OCI-M2 (cell line): ENCODE measurements around the gene HCRT.
"Not testable (repeated sequence)": the region's sequence is repeated elsewhere in the genome, so short reads cannot be mapped to it uniquely, and the experiment has no call there.

Source experiments
- DNase-seq: peaks from one replicate; lab custom pipeline; 2025; ENCODE audit not compliant: unreplicated experiment; lab: John Stamatoyannopoulos, UW

The HCRT gene

DNA sequence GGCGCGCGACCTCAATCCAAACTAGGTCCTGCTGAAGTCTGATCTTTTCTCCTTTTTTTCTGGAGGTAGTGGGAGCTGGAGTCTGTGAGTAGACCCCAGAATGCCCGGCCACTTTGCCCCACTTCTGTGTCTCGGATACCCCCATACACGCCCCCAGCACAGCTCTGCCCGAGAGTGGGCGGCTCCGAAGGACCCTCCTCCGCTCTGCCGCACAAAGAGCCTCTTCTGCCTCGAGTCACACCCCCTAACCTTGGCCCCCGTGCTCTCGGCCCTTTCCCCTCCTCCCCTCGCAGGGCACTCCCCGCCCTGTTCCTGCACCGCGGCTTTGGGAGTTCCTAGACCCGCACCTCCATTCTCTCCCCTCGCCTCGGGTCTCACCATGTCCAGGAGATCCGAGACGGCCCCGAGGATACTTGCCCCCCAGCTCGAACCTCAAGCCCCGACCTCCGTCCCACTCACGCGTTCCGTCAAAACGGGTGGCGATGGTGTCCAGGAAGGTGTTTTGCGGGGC lies 4.8 kb downstream of the HCRT start:
- DNase-seq, result no peak

DNA sequence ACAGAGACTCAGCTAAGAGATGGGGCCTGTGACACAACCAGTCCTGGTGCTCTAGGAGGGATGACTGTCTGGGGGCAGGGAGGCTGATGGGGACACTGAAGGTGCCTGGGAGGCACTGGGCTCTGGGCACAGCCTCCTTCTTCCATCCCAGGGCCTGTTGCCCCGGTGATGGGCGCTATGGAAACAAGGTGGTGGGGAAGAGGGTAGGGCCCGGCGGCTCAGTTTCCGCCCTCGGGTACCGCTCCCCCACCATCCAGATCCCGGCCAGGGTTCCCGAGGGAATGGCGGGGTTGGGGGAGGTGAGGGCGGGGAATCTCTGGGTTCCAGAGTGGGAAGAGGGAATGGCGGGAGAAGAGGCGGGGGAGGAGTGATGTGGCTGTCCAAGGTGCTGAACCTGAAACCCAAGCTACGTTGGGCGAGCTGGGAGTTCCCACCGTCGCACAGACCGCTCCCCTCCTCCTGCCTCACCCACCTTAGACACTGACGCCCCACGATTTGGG lies 5.3 kb downstream of the HCRT start:
- no peak for DNase-seq

DNA sequence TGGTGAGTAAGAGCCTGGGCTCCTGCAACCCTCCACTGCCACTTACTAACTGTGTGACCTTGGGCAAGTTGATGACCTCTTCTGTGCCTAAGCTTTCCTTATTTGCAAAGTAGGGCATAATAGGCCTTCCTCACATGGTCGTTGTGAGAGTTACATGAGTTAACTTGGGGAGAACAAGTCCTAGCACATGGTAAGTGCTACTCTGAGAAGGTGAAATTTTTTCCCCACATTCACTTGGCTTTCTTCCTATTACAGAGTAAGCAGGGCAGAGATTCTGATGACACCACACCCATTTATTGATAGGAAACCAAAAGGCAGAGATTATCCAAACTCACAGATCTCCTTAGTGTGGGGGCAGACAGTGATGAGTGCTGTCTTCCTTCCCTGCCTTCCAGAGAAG lies 5.9 kb downstream of the HCRT start:
- DNase-seq, result no peak

DNA sequence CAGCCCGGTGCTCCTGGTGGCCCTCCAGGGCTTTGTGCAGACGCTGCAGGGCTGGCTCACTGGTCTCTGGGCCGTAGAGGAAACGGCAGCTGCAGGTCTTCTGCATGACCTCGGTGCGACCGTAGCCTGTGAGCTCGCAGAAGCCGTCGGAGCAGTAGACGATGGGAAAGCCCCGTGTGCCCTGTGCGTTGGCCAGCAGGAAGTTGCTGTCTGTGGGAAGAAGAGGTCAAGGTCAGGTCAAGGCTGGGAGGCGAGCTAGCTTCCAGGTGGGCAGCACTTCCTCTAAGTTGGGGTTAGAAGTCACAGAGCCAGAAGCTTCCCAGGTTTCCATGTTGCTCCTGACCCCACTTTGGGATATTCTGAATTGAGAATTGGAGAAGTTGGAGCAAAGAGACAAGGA lies 6.4 kb downstream of the HCRT start:
- no peak for DNase-seq

DNA sequence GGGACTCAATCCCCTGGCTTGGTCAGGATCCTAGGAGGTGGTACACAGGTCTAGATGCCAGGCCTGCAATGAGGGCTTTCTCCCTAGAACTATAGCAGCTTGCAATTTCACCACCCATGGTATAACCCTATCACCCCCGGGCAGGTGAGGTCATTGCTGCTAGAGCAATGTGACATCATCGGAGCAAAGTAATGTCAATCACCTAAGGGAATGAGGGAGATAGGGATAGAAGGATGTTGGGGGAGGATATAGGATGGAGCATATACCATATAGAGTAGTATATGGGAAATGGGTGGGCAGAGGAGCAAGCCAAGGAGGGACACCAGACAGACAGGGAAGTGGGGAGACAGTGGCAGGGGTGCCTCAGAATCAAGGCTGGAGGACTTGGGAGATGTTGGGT lies 7.6 kb downstream of the HCRT start:
- DNase-seq, result no peak

DNA sequence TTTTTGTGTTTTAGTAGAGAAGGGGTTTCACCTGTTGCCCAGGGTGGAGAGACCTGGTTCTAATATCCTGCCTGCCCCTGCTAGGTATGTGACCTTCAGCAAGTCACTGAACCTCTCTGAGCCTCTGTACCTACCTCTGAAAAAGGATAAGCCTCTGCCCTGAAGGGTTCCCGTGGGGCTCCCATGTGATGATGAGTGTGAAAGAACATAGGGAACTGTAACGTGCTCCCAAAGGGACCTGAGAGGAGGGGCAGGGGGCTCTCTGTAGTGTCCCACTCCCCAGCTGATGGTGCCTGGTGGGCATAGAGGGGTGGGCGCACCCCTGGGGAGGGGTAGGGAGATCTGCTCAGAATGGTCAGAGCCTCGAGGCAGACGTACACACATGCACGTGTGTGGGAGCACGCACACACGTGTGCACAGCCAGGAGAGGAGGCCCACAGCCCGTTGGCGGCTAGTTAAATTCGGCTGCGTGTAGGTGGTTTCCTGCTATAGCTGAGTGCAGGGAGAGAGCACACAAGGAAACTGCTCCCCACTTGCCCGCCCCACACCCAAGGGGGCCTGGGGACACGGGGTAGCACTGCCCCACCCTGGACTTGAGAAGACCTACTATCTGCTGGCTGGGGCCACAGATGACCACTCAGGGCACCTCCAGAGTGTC lies 11.0 kb downstream of the HCRT start:
- DNase-seq, result no peak

DNA sequence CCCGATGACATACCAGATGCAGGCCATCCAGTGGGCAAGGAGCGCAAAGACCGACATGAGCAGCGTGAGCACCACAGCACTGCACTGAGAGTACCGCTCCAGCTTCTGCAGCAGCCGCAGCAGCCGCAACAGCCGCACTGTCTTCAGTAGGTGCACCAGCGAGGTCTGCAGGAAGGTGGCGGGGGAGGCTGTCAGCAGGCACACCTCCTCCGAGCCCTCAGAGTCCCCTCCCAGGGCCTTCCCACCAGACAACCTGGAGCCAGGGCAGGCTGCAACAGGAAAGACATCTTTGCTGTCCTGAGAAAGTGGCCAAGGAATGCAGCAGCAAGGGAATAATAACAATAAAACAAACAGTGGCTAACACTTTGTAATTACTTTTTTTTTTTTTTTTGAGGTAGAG lies 13.4 kb downstream of the HCRT start:
- DNase-seq, result no peak

DNA sequence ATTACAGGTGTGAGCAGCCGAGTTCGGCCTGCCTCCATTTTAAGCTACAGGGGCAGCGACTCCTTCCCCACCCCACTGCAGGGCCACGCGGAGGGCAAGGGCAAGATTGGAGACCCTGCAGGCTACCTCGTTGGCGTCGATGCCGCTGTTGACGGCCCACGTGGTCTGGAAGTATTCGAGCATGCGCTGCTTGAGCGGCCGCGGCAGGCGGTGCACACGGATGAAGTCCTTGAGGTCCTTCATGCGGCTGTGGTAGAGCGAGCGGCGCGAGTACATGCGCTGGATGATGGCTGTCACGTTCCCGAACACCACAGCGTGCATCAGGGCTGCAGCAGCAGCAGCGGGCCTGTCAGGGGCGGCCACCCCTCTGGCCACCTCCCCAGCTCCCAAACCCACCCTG lies 15.9 kb downstream of the HCRT start:
- DNase-seq, result no peak

DNA sequence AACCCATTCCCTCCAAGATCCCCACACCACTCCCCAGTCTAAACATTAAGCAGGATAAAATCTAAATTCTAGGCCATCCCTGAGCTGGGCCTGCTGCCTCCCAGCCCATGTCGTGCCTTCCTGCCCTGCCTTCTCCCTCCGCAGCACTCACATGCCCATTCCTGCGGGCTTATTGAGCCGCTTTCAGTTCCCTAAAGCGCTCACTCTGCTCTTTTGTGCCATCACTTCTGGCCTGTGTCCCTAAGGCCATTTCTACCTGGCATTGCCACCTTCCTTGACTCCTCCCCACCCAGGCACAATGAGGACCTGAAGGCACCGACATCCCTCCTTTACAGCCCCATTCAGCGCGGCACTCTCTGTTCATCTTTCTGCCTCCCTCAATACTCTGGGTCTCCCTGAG lies 17.4 kb downstream of the HCRT start:
- no peak for DNase-seq

DNA sequence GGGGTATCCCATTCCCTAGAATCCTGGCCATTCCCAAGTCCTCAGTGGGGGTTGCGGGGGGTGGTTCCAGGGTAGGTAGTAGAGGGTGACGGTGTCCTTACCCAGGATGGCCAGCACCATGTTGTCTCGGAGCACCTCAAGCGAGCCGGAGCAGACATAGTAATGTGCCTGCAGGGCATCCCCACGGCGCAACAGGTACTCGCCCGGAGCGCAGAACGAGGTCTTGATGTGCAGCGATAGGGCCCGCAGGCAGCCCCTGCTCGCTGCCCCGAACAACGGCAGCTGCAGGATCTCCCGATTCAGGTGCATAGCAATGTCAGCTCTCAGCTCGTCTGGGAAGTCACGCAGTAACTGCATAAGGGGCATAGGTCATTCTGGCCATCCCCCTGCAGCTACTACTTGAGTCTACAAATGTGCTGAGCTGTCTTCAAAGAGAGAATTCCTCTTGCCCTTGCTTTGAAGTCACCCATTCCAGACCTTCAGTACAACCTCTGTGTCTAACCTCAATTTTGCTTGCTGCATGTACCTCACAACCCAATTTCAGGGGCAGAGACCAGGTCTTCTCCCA lies 19.0 kb downstream of the HCRT start:
- no peak for DNase-seq

DNA sequence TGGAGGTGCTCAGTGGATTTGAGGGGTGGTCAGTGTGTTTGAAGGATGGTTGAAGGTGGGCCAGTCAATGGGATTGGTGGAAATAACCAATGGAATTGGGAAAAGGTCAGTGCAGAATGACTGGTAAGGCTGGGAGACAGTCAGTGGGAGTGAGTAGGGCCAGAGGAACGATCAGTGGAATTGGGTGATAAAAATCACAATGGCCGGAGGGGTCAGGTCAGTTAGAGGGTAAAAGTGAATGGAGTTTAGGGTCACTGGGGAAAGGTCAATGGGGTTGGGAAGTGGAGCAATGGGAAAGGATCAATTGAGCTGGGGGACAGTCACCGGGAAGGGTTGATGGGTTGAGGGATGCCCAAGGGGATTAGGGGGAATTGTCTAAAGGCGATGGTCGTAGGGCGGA lies 19.5 kb downstream of the HCRT start:
- no peak for DNase-seq

DNA sequence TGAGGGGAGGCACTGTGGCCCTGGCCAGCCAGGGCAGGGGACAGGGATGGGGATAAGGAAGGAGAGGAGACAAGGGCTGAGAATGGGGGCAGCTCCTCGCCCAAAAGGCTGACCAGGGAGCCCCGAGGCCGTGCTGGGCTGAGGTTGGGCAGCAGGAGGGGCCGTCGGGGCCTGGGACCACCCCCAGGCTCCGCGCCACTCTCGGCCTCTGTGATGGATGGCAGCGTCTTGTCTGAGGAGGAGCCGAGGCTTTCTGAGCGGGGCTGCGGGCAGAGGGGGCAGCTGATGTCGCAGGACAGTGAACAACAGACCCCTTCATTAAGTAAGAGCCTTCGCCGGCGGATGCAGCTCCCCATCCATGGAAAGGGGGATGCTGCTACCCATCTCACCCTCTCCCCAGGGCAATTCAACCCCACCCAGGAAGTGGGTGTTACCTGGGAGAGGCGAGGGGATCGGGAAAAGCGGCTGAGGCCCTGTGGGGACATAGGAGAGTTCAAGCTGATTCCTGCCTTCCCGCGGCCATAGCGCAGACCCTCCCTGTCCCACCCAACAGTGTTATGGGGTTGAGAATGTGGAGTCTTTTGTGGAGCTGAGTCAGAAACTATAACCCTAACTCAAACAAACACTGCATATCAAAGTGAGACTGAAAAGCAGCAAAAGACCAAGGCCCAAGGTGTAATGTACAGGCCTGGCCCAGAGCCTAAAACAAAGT lies 21.4 kb downstream of the HCRT start:
- DNase-seq, result no peak

DNA sequence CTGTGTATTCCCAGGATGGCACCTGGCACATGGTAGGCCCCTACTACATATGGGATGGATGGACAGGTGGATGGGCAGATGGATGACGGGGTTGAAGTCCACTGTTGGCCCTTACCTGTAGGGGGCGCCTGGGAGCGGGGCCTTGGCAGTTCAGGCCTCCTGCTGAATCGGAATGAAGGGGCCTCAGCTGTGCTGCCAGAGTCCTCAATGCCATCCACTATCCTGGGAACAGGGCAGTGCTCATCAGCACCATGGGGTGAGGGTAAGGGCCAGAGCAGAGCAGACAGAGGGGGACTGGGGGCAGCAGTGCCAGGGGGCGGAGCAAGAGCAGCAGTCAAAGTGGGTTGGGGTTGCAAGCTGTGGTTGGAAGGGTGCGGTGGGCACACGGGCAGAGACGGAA lies 22.1 kb downstream of the HCRT start:
- no peak for DNase-seq

DNA sequence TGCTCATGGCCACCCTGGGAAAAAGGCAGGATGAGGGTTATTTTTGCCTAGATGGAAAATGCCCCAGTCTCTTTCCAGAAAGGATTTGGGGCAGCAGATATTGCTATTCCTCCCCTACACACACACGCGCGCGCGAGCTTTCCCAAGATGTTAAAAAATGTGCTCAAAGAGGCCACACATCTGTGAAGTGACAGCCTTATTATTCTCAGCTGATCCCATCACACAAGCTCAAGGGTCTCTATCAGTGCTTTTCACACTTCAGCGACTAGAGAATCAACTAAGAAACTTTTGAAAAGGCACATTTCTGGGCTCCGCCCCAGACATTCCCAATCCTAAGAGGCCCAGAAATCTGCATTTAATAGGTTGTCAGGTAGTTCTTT lies 24.7 kb downstream of the HCRT start:
- DNase-seq, result no peak

DNA sequence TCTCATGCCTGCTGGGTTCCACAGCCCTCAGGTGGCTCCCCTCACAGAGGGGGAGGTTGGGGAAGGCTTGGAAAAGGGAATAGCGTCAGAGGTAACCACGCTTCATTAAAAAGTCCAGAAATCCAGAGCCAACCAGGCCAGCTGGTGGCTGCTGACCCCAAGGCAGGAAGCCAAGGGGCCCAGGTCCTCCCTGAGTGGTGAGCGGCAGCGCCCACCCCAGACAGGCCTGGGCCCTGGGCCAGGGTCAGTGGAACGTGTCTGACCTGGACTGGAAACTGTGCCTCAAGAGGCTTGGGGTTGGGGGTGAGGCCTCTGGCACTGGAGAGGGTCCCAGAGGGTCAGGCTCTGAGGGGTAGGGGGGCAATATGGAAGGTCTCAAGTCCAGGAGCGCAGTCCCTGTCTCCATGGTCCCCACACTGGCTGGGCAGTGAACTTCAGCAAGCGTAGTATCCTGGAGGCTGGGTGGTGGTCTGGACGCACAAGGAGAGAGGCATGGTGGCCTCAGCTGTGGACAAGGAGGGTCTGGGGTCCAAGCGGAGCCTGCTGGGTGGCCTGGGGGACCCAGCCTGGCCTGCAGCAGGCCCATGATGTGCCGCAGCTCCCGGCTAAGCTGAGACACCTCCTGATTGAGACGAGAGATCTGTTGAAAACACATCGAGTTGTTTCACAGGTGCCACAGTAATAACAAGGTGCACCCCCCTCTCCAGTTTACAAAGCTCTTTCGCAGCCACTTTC lies 25.3 kb downstream of the HCRT start:
- no peak for DNase-seq

DNA sequence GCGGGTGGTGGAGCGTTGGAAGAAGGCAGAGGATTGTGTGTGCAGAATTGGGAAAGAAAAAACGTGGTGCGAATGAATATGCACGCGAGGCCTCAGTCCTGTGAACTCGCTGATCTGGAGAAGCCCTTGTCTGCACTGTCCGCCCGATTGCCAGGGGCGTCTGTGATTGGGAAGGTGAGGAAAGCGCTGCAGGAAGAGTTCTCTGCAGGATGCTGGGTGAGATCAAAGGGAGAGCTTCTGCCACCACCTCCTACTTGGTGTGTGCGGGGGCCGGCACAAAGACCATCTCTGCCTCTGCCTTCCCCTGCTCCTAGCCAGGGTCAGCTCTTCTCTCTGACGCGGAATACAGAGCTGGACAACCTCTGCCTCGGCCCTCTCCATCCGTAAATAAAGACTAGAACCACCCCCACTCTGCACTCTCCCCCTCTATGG lies 29.6 kb downstream of the HCRT start:
- no peak for DNase-seq

DNA sequence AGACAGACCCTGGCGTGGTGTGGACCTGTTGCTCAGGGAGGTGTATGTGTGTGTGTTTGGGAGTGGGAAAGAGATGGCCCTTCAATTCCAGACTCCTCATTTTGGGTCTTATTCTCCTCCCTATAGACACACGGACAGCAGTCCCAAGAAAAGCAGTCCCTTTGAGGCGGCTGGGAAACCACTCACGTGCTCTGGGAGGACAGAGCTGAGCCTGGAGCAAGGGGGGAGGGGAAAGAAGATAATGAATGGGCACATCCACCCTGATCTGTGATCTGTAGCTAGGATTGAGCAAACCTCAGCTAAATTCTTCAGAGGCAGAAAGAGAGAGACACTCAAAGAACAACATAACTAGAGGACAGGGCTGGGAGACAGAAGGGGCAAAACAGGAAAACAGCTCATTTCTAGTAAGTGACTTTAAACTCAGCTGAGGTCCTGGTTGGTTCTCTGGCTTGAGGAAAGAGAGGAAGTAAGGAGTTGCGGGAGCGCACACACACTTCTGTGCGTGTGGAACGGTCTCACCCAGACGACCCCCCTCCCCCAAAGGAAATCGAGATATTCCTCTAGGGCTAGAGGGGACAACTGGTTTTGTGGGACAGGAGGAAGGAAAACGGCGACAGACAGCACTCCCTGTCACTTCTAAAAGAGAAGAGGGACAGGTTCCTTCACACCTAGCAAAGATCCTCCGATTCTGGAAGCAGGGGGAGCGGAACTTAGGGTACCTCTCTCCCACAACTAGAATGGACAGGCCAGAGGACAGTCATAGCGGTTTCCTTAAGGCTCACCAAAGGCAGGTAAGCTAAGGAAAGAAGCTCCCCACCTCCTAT lies 31.1 kb downstream of the HCRT start:
- no peak for DNase-seq

DNA sequence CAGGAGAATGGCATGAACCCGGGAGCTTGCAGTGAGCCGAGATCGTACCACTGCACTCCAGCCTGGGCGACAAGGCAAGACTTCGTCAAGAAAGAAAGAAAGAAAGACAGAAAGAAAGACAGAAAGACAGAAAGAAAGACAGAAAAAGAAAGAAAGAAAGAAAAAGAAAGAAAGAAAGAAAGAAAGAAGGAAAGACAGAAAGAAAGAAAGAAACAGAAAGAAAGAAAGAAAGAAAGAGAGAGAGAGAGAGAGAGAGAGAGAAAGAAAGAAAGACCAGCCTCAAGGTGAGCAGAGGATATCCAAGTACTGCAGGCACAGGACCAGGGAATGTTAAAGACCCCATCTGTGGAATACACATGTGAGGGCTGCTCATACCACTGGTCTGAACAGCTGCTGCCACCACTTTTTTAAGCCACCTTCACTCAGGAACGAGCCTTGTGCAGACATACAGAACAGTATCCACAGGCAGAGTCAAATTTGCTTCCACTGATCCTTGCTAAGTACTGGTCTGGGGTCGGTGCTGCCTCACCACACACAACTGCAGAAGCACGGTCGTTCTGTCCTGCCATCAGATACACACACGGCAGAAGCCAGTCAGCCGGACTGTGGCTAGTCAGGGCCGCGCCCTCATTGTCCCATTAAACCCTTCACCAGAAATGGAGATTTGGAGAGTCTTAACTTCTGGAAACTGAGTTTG lies 38.2 kb downstream of the HCRT start:
- DNase-seq, result no peak

DNA sequence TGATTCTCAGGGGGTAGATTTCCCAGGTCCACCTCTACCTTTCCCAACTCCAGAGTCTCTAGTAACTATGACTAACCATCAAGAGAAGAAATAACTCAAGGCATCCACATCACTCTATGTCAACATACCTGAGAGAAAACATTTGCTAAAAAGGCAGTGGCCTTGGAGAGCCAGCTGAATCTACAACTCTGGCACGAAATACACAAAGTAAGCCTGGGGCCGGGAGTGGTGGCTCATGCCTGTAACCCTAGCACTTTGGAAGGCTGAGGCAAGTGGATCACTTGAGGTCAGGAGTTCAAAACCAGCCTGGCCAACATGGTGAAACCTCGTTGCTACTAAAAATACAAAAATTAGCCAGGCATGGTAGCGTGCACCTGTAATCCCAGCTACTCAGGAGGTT lies 42.1 kb downstream of the HCRT start:
- not testable (repeated sequence) for DNase-seq

DNA sequence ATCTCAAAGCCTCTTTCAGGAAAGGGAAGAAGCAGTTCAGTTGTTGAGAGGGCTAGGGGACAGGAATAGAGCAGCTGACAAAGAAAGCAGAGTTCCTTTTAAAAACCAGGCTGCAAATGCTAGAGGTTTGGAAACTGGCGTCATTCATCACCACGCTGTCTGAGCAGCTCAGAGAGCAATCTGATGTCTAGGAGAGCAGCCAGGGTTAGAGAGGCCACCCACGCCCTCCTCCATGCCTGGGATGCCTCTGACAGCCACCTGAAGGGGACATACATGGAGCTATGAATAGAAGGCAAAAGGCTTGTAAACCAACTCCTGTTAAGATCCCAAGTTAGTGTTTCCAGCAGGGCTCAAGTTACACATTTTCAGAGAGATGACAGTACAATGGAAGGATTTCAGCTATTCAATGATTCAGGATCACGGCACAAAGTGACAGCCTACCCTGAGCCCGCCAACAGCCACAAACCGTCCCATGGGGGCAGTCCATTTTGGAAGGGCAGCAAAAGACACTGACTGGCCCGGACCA lies 42.8 kb downstream of the HCRT start:
- DNase-seq, result no peak
